Measurements from ENCODE around the gene KIF26A. TPM values are rescaled to one million over a fixed set of nuclear protein-coding genes. Genes with fewer than 3 reads are reported as not detected.

KIF26A gene
- polyA plus RNA-seq, 3 donors: 5.0 to 7.7 (median 6.4) TPM

DNA sequence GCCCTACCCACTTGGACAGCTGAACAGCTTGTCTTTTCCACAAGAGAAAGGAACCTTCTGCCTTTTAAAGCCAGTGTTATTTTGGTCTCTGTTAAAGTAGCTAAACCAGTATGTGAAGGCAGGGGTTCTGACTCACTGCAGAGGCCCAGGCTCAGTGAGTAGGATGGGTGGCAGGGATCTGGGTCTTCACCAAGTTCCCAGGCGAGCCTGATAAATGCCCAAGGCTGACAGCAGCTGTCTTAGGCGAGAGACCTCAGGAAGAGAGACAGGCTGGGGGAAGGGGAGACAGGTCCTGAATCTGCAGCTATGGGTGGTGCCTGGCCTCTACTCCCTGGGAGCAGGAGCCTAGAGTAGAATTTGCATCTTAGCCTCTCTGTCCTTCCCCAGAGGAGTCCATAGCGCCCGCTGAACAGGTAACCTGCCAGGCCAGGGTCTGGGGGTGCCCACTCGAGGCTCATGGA is 18.1 kb upstream of the KIF26A start:
- no peak overlapping the region for H3K27ac ChIP-seq (ENCODE audit: low read depth, low read length)
- WGBS, 3 donors: 85 to 87% (median 85%) methylated on average over 5 of the region's 5 CpGs

DNA sequence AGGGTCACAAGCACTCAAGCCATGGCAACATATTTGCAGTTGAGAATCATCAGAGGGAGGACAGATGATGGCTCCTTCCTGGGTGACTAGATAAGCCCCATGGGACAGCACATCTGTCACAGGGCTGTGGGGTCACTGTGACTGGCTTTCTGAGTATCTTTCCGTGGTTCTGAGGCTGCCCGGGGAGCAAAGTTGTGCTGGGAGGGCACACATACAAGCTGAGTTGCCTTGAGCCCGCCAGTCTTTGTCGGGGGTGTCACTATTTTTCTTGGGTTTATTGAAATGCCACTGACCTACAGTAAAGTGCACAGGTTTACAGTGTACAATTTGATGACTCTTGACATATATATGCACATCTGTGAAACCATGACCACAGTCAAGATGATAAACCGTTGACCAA is 17.2 kb upstream of the KIF26A start:
- 74 to 81% (median 78%) methylated on average over 5 of the region's 5 CpGs for WGBS, 3 donors
- H3K27ac ChIP-seq (ENCODE audit: low read depth, low read length): no peak overlapping the region

DNA sequence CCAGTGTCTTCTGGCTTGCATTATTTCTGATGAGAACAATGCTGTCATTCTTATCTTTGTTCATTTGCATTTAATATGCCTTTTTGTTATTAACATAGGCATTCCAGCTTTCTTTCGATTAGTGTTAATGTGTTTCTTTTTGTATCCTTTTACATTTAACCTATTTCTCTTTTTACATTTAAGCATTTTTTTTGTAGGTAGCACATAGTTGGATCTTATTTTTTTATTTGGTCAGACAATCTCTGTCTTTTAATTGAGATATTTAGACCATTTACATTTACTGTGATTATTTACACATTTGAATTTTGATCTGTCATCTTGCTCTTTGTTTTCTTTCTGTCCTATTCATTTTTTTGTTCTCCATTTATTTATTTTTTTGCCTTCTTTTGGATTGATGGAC is 14.5 kb upstream of the KIF26A start:
- WGBS, 3 donors: 99 to 100% (median 100%) methylated on average over 1 of the region's 1 CpG
- no peak overlapping the region for H3K27ac ChIP-seq (ENCODE audit: low read depth, low read length)

DNA sequence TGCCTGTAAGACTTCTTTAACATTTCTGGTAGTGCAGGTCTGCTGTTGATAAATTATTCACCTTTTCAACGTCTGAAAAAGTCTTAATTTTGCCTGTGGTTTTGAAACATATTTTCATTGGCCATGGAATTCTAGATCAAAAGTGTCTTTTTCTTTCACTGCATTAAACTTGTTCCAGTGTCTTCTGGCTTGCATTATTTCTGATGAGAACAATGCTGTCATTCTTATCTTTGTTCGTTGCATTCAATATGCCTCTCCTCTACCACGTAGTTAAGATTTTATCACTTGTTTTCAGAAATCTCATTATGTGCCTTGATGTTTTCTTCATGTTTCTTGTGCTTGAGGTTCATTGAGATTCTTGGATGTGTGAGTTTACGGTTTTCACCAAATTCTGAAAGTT is 13.4 kb upstream of the KIF26A start:
- WGBS, 3 donors: 68 to 84% (median 83%) methylated on average over 4 of the region's 4 CpGs
- no peak overlapping the region for H3K27ac ChIP-seq (ENCODE audit: low read depth, low read length)

DNA sequence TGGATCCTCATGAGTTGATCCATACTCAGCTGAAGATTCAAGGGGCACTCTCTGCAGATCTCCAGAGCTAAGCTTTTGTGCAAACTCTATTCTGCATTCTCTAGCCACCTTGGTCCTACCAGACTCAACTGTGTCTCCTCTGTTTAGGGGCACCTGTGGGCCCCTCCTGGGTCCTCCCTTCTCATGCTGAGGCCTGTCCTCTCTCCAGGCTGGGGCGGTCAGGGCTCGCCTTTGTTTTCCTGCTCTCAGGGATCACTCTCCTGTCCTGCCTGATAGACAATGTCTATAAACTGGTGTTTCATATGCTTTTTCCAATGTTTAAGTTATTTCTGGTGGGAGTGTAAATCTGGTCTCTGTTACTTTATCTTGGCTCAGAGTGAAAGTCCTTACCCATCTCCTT is 11.6 kb upstream of the KIF26A start:
- WGBS, 3 donors: 89 to 96% (median 92%) methylated on average over 2 of the region's 2 CpGs
- H3K27ac ChIP-seq (ENCODE audit: low read depth, low read length): no peak overlapping the region

DNA sequence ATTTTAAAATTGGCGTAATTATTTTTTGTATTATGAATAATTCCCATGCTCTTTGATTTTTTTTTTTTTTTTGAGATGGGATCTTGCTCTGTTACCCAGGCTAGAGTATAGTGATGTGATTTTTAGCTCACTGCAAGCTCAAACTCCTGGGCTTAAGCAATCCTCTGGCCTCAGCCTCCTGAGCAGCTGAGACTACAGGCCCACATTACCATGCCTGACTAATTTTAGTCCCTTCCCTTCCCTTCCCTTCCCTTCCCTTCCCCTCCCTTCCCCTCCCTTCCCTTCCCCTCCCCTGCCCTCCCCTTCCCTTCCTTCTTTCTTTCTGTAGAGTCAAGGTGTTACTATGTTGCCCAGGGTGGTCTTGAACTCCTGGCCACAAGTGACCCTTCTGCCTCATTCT is 9.4 kb upstream of the KIF26A start:
- no peak overlapping the region for H3K27ac ChIP-seq (ENCODE audit: low read depth, low read length)
- WGBS, 3 donors: 97 to 100% (median 98%) methylated on average over 1 of the region's 1 CpG

DNA sequence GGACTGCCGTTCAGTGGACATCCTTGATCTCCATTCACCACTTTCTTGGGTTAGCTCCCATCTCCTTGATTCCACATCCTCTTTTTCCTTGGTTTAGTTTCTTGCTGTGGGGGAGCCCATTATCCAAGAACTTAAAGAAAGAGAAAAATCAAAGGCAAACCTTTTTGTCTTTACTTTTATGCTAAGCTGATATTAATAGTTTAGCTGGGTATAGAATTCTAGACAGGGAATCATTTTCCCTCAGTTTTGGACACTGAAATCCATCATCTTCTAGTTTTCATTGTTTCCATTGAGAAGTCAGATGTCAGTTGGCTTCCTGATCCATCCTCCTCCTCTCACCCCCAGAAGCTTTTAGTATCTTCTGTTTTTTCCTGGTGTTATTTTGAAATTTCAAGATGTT is 8.8 kb upstream of the KIF26A start:
- H3K27ac ChIP-seq (ENCODE audit: low read depth, low read length): no peak overlapping the region
- WGBS, 3 donors: 89 to 100% (median 98%) methylated on average over 1 of the region's 1 CpG

DNA sequence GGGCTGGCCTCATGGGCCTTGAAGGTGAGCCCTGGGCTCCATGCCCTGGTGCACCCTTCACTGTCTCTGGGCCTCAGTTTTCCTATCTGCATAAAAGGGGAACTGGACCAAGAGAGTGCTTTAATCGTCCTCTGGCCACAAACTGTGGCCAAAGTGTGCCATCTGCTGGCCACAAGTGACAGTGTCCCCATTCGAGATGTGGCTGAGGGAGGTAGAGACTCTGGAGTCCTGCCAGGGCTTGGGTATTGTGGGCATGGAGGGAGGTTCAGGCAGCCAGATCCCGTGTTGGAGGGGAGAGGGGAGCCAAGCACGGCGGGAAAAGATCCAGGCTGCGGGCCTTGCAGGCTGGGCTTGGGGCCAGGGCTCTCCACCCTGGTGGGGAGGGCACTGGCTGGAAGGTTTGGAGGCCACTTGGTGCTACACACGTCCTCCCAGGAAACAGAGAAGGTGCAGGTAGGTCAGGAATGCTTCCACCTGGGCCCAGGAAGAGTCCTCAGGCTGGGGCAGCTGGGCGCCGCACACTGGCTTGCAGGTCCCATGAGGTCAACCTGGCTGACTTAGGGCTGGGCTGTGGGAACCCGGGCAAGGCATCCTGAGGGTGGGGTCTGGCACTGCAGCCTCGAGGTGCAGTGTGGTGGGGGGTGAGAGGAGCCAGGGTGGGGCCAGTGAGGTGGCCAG is 7.3 kb upstream of the KIF26A start:
- 13 to 20% (median 19%) methylated on average over 11 of the region's 11 CpGs for WGBS, 3 donors

DNA sequence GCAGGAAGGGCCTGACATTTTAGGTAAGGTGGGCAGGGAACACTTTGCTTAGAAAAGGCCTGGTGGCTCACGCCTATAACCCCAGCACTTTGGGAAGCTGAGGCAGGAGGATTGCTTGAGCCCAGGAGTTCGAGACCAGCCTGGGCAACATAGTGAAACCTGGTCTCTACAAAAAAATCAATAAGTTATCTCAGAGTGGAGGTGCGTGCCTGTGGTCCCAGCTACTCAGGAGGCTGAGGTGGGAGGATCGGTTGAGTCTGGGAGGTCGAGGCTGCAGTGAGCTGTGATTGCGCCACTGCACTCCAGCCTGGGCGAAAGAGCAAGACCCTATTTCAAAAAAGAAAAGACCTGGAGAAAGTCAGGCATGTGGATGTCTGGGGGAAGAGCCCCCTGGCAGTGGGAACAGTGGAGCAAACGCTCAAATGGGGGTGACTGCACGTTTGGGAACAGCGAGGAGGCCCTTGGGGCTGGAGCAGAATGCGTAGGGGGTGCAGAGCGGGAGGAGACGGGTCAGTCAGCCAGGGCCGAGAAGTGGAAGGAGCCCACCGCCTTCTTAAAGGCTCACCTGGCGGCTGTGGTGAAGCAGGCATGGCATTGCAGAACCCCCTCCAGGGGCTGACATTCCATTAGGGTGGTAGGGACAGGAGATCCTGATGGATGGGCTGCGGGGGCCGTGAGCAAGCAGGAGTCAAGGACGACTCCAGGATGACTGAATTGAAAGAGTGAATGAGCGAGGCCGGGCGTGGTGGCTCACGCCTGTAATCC is 6.2 kb upstream of the KIF26A start:
- no peak overlapping the region for H3K27ac ChIP-seq (ENCODE audit: low read depth, low read length)
- 69 to 76% (median 75%) methylated on average over 23 of the region's 23 CpGs for WGBS, 3 donors

More for the DNA sequence above, 7.3 kb upstream of the KIF26A start:
- no peak overlapping the region for H3K27ac ChIP-seq (ENCODE audit: low read depth, low read length)

DNA sequence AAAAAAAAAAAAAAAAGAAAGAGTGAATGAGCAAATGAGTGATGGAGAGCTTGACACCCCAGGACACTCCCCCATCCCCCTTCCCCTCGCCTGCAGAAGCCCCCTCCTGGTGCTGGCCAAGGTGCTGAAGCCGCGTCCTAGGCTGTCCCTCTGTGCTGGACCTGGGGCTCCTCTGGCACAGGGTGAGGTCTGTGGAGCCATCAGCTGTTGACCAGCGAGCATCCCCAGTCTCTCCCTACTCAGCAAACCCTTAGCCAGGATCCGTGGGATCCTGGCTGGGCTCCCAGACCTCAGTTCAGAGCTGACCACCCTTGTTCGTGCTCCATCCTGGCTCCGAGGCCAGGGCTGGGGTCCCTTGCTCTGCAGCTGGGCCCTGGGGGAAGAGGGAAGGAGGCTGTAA is 5.4 kb upstream of the KIF26A start:
- no peak overlapping the region for H3K27ac ChIP-seq (ENCODE audit: low read depth, low read length)
- WGBS, 3 donors: 26 to 33% (median 30%) methylated on average over 5 to 7 of the region's 7 CpGs

DNA sequence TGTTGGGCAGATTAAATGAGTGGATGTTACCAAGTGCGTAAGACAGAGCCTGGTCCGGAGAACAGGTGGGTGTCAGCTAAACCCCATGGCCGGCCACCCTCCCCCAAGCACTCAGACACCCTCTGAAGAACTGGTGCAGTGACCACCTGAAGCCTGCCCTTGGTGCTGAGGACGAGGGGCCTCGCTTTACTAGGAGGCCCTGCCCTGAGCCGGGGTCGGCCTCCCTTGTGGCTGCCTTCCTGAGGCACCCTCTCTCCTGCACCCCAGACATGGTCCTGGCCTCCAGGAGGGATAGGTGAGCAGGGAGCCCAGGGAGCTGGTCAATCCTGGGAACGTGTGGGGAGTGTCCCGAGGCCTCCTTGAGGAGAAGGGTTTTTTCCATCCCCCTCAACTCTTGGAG is 4.9 kb upstream of the KIF26A start:
- WGBS, 3 donors: 66 to 82% (median 80%) methylated on average over 9 of the region's 9 CpGs
- H3K27ac ChIP-seq (ENCODE audit: low read depth, low read length): no peak overlapping the region

DNA sequence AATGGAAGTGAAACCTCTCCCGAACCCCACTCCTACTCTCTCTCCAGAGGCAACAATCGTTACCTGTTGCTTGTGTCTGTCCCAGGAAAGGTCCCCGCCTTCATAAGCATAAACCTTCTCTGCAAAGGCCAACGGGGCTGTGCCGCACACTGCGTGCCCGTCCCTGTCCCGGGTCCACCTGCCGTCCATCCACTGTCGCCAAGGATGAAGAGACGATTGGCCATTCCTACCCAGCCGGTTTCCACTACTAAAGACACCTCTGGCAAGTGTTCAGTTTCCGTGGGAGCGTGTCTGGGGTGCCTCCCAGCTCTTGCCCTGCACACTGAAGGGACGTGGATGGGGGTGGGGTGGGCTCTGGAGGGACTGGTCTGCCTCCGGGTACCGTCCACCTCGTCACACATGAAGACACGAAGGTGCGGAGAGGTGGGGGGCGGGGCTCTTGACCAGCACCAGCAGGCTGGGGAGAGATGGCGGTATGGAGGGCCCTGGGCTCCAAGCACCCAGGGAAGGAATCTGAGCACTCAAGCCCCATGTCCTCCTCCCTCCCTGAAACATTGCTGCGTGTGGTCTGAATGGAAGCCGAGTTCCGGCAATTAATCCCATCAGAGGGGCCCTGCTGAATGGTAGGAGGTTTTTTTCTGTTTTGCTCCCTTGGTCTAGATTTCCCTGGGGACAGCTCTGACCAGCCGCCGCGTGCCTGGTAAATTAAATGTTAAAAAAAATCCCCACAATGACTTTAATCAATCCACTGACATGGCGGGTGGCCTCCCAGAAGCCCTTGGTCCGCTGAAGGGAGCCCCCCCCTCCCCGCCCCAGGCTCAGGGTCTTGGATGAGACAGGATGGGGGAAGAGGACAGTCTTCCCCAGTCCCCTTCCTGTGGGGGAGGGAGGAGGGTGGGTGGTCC is 4.1 kb upstream of the KIF26A start:
- H3K27ac ChIP-seq (ENCODE audit: low read depth, low read length): no peak overlapping the region
- WGBS, 3 donors: 47 to 59% (median 52%) methylated on average over 31 of the region's 31 CpGs

DNA sequence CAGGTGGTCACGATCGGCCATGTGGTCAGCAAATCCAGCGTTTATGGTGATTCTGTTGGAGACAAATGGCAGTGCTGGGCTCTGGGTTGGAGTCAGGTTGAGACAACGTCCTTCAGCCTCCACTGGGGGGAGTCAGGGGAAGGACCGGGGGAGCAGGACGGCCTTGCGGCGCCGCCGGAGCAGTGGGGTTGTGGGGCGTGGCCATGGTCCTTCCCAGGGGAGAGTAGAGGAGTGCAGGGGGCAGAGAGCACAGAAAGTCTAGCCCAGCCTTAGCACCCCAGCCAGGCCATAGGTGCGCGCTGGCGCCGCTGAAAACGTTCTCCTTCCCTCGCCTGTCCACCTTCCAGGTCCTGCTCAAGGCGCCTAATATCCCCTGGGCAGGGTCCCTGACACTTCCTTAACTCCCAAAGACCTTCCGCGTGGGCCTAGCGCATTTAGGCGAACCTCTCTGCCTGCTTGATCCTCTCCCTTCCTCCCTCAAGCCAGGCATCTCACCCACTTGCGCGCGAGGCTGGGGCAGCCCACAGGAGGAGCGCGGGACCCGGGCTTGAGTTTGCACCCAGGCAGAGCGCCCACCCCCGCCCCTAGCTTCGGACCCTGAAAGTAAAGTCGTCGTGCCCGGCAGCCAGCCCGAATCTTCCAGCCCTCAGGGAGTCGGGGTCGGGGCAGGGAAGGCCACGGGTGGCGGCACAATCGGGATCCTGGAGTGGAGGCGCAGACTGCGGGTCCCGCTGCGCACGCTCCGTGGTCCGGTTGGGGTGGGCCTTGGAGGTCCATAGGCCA is 3.1 kb upstream of the KIF26A start:
- 4 to 5% (median 4%) methylated on average over 47 of the region's 47 CpGs for WGBS, 3 donors
- H3K27ac ChIP-seq (ENCODE audit: low read depth, low read length): no peak overlapping the region

DNA sequence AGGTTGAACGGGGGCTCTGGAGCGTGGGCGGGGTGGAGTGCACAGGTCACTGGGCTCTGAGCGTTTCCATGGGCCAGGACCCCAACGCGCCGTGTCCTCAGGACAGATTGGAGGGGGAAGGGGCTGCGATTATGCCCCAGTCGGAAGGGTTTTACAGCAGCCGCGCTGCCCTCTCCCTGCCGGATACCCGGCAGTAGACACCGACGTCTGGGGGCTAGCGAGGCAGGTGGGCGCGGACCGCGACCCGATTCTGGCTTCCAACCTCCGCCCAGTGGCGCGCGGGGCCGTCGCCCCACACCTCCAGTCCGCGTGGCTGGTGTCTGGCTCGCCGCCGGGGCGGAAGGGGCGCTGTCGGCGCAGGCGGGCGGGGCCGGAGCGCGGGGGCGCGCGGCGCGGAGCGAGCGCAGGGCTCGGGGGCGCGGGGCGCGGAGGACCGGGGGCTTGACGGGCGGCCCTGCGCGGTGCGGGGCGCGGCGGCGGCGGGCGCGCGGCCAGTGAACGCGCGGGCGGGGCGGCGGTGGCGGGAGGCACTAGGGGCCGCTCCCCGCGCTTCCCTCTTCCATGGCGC is 2.4 kb upstream of the KIF26A start:
- no peak overlapping the region for H3K27ac ChIP-seq (ENCODE audit: low read depth, low read length)
- WGBS, 3 donors: 1% methylated on average over 34 to 78 of the region's 78 CpGs

DNA sequence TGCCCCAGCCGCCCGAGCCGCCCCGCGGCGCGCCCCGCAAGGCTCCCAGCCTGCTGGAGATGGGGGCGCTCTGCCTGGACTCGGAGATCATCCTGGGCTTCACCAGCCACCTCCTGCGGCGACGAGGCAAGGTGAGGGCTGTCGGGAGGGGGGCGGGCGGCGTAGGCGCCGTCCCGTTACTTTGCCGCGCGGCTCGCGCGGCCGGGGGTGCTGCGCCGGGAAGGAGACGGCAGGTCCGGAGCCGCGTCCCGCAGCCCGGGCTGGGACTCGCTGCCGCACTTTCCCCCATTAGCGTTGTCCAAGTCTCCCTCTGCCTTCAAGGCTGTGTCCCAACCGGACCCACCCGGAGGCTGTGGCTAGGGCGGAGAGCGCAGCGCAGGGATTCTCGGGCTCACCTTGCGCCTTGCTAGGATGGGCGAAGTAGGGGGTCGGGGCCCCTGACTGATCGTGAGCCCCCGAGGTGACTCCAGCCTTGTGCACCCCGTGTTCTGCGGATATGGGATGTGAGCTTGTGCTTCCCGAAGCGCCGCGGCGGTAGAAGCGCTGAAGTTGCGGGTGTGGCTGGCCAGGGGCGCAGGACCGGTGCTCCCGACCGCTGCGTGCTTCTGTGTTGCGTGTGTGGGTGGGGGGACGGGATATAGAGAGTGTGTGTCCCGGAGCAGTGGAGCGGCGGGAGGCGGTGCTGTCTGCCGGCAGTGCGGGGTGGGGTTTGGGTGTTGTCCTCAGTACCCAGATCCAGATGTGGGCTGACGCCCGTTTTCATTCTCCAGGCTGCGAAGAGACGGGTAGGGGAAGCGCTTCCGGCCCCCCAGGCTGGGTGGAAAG is 1.7 kb upstream of the KIF26A start:
- no peak overlapping the region for H3K27ac ChIP-seq (ENCODE audit: low read depth, low read length)
- 2 to 5% (median 3%) methylated on average over 40 to 77 of the region's 77 CpGs for WGBS, 3 donors

DNA sequence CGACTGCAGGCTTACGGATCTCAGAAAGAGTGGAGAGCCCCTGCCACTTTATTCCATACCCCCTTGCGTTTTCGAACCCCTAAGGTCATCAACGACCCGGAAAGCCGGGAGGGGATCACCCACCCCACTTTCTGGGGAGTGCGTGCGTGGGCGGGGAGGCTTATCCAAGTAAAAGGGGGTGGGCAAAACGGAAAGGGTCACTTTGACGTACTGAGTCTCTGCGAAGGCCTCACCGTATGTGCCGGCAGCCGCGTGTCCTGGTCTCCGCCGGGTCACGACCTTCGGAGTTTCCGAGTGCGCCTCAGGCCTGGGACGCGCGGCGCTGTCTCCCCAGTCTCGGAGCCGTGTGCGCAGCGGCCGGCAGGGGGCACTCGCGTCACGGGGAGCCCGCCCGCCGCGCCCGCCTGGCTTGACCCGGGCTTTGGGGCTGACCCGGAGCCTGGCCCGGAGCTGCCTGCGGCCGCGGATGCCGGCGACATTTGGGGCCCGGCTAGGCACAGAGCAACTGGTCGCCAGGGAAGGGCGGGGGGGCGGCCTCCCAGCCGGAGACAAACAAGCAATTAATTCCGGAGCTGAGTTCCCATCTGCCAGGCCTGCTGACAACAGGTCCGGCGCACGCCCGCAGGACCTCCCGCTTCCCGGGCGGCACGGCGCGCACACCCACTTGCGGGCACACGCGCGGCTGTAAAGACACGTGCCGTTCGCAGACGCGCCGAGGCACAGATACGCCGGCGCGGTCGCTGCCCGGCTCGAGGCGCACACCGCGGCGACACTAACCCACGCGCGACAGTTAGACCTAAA is 890 bp upstream of the KIF26A start:
- 0 to 2% (median 1%) methylated on average over 84 to 88 of the region's 88 CpGs for WGBS, 3 donors
- H3K27ac ChIP-seq (ENCODE audit: low read depth, low read length): no peak overlapping the region
